GM18511 (cell line): Measurements from ENCODE around the gene CNGB1.
A peak's percentile ranks its signal among the peaks of the same experiment; 100 is the strongest.
"Not testable (repeated sequence)": the region's sequence is repeated elsewhere in the genome, so short reads cannot be mapped to it uniquely, and the experiment has no call there.

Experiments used
- ATAC-seq: cut with Tn5 transposase; IDR thresholded peaks from one replicate; pipeline ENCODE4 v1.9.1; 2021; ENCODE audit warnings: mild to moderate bottlenecking, moderate library complexity; ENCODE audit not compliant: unreplicated experiment

Gene CNGB1

GRCh38 chr16:57970970-57971369 lies at the start of gene CNGB1:
TSS of gene CNGB1 (minus strand) at chr16:57971128. CDS start at chr16:57967286, 3,842 bp downstream.
- no peak for ATAC-seq

- no peak for ATAC-seq
Measured at GRCh38 chr16:58019866-58020538, 49.1 kb upstream of the CNGB1 start.

- no peak for ATAC-seq
Measured at GRCh38 chr16:58018803-58019202, 47.9 kb upstream of the CNGB1 start.

- ATAC-seq, result no peak
Measured at GRCh38 chr16:58016840-58017446, 46.0 kb upstream of the CNGB1 start.

DNA sequence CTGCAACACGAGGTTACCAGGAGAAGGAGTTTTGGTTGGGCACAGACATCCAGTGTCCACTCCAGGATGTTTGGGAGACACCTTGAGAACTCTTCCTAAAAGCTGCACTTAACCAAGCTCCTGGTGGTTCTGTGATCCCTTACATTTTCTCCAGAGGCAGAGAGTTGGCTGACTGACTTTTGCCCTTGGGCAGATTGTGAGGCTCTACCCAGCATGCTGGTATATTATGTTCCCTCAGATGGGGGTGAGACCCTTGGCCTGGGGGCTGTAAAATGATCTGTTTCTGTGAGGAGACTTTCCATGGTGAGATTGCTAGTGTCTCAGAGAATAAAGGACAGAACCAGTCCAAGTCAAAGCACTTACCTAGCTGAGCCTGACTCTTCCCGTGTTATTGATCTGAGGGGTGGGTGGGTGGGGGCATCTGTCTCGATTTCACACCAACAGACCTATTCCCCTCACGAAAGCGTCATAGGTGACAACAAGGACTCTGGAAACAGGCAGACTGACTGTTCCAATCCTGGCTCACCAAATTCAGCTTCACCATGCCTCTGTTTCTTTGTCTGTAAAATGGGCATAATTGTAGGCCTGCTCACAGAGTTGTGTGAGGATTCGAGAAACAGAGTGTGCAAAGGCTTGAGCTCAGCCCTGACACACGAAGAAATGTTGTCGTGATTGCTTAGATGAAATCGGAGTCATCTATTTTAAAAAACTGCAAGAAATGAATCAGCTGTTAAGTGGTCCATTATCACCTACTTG lies 42.5 kb upstream of the CNGB1 start:
- ATAC-seq, result no peak

DNA sequence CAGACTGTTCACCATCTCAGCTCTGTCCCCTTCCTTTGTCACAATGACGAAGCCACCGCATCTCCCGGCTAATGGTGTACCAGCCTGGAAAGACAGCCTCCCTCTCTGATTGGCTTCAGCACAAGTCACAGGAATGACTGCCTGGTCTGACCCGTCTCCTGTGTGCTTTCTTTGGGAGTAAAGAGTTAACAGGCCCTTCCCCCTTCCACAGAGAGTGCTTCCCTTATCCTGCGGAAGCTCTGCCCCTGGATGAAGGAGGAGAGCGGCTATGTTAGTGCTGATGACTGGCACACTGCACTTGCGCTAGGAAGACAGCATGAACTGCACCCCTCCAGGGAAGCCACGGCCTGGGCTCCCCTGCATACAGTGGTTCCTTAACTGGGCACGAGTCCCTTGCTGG lies 41.6 kb upstream of the CNGB1 start:
- no peak for ATAC-seq

GRCh38 chr16:58011652-58012051 lies 40.7 kb upstream of the CNGB1 start:
- no peak for ATAC-seq

GRCh38 chr16:58010886-58011285 lies 40.0 kb upstream of the CNGB1 start:
- no peak for ATAC-seq

GRCh38 chr16:58009856-58010416 lies 39.0 kb upstream of the CNGB1 start:
- ATAC-seq, result no peak

- ATAC-seq, result not testable (repeated sequence)
Measured at GRCh38 chr16:58004736-58005135, 33.8 kb upstream of the CNGB1 start.

GRCh38 chr16:58002936-58003335 lies 32.0 kb upstream of the CNGB1 start:
- ATAC-seq, result no peak

- ATAC-seq, result no peak
Measured at GRCh38 chr16:58002416-58002800, 31.5 kb upstream of the CNGB1 start.

- no peak for ATAC-seq
Measured at GRCh38 chr16:58001781-58002415, 31.0 kb upstream of the CNGB1 start.

DNA sequence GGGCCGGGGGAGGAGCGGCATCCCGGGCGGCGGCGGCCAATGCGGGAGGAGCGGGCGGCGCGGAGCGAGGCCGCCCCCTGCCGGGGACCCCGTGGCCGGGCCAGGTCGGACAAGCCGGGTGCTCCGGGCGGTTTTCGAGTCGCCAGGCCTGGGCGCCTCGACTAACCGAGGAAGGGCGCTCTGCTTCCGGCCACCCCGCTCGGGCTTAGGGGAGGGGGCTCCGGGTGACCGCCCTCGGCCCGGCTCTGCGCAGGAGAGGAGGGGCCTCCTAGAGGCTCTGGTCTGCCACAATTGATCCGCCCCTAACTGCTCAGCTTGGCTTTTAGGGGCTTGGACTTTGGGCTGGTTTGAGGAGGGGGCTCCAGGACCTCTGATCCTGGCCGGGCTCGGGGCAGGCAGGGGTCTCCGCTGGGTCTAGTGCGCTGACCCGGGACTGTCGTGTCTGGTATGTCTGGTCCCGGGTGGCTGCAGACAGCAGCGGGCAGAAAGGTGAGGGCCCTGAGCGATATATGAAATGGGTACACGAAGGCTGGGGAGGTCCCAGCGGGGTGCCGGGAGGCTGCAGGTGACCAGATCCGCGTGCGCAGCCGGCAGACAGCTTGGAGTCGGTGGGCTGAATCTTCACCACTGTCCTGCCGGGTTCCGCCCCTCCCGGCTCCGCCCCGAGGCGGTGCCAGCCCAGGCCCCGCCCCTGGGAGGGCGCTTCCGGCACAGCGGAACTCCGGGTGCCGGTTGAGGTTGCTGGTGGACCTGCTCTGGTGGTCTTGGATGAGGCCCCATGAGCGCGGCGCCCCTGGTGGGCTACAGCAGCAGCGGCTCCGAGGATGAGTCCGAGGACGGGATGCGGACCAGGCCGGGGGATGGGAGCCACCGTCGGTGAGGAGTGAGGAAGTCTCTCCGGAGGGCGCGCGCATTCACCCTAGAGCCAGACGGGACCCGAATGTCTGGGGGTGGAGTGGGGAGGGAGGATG lies 30.1 kb upstream of the CNGB1 start, which contains the start of gene USB1:
USB1 (plus strand) TSS at position 702 of the 971 bp plus-strand sequence; CDS start at position 779, 77 bp downstream.
- ATAC-seq, result peak; percentile 83

DNA sequence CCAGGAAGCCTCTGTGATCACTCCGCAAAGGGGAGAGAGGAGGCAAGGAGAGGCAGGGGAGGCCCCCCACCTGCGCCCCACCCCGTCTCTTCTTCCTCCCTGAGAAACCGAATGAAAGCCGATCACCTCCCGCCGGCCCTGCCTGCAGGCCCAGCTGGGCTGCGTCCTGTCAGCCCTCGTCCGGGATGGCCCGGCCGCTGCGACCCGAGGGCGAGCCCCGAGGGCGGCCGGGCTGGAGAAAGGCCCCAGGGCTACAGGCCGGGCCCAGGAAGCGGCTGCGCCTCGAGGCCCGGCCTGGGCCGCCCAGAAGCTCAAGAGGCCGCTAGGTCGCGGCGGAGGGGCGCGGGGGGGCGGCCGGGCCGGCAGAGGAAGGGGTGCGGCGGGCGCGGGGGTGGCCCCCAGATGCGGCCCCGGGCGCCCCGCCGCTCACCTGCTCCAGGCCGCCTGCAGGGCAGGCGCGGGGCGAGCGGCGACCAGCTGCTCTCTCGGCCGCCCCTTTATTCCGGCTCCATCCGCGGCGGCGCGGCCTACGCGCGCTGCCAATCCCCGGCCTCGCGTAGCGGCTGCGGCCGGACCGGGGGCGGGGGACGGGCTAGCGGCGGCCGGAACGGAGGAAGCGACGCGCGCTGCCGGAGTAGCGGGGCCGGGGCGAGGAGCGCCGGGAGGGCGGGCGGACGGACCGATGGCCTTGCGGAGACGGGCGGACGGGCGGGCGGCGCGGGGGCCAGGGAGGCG lies 29.2 kb upstream of the CNGB1 start, which contains the start of gene ZNF319:
ZNF319 (minus strand) TSS at position 702 of the 735 bp plus-strand sequence. CDS start 2,407 bp downstream, outside the sequence.
- ATAC-seq, result peak; percentile 30

DNA sequence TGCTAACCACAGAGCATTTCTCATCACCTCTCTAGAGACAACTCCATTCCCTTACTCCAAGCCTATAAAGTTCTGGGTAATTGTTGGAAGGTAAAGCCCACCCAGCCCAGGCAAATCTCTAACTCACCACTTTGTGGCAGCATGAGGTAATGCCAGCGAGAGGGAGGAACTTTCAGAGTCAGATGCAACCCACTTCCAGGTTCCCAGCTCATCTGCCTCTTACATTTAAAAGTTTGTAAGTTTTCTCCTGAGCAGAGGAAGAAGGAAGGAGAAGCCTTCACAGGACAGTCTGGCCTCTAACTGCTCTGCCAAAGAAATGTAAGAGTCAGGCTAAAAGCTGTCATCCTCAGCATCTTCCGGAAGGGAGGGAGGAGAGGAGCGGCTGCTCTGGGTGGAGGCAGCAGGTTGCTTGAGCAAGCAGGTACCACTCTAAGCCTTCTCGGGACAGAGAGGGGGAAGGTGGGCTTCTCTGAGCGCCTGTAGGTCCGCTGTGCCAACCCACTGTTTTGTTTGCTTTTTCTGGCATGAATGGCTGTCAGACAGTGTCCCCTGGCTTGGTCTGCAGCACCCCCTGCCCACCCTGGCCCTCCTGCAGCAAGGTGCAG lies 28.5 kb upstream of the CNGB1 start:
- no peak for ATAC-seq

DNA sequence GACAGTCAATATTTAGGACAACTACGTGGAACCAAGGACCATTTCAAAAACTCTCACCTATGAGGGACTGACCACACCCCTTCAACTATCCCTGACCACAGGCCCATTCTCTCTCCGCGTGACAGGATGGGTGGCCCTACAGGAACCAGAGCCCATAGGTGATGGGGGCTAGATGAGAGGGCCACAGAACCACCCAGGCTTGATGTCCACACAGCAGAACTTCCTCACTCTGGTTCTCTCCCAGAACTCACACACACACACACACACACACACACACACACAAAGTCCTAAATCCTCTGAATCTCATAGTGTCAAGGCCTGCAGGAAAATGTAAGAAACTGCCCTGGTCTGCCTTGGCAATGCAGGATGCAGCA lies 28.1 kb upstream of the CNGB1 start:
- no peak for ATAC-seq

GRCh38 chr16:57998486-57998885 lies 27.6 kb upstream of the CNGB1 start:
- no peak for ATAC-seq
